SK-N-MC (cell line): ENCODE measurements around the gene ANXA8.

ENCODE experiments used
- EZH2 ChIP-seq: fragments of 200-600 bp; sonication (generic); IDR thresholded peaks from one replicate; pipeline ENCODE4 v1.6.1; 2017; ENCODE audit warnings: antibody characterized with exemption
- FOXP2 ChIP-seq: optimal IDR thresholded peaks from 2 replicates; pipeline ENCODE3; 2011; ENCODE audit warnings: mild to moderate bottlenecking, moderate library complexity; ENCODE audit not compliant: insufficient read depth; ENCODE audit errors: extremely low read length, control extremely low read depth

GRCh38 chr10:47450442-47450841 lies 33.5 kb downstream of the ANXA8 start:
- no peak for TF ChIP-seq FOXP2
- TF ChIP-seq EZH2 = no peak
